Stimulated activated CD8-positive, alpha-beta memory T cell treated with anti-CD3 and anti-CD28 coated beads, Interleukin-4, amount 100 ng/mL, for 24 hours (primary cell): ENCODE measurements around the gene HMGN3.
"Not testable (repeated sequence)": the region's sequence is repeated elsewhere in the genome, so short reads cannot be mapped to it uniquely, and the experiment has no call there.

Experiments
- DNase-seq: peaks from one replicate; pipeline ENCODE4 v3.0.0-alpha.2; 2020; ENCODE audit warnings: low read depth

HMGN3 gene

GRCh38 chr6:79234150-79235022, at the start of gene HMGN3:
HMGN3 (minus strand) TSS chr6:79234682.
- DNase-seq, result peak; percentile 88

GRCh38 chr6:79280756-79281155, 46.3 kb upstream of the HMGN3 start:
- no peak for DNase-seq

DNA sequence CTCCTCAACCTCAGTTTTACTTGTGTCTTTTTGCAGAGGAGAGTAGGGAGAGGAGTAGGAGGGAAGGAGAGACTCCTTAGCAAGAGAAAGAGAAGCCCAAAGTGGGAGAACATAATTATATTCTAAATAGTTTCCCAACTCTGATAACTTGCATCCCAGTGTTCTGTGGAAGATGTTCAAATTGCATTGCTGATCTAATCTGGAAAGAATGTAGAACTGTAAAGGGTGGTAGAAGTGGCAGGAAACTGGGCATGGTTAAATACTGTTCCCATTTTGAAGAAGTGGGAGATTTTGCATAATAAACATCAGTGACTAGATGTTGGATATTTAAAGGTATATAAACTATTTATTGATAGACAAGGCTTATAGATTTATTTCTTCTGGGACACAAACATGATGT, 42.6 kb upstream of the HMGN3 start:
- no peak for DNase-seq

- no peak for DNase-seq
These were observed 35.4 kb upstream of the HMGN3 start for GRCh38 chr6:79269877-79270276.

DNA sequence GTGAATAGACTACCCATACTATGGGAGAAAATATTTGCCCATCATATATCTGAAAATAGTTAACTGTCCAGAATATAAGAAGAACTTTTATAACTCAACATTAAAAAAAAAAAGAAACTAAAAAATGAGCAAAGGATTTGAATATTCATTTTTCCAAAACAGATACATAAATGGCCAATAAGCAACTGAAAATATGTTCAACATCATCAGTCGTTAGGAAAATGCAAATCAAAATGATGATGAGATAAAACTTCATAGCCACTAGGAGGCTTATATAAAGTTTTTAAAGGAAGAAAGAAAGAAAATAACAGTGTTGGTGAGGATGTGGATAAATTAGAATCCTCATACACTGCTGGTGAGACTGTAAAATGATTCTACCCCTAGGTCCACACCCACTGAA, 32.6 kb upstream of the HMGN3 start:
- no peak for DNase-seq

DNA sequence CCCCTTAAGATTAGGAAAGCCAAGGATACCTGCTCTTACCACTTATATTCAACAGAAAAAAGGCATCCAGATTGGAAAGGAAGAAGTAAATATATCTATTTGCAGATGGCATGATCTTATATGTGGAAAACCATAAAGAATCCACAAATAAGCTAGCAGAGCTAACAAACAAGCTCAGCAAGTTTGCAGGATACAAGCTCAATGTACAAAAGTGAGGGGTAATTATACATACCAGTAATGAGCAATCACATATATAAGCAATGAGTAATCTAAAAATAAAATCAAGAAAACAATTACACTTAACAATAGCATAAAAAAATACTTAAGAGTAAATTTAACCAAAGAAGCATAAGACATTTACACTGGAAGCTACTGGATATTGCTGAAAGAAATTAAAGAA, 31.6 kb upstream of the HMGN3 start:
- DNase-seq, result no peak

GRCh38 chr6:79263359-79263758, 28.9 kb upstream of the HMGN3 start:
- no peak for DNase-seq

DNA sequence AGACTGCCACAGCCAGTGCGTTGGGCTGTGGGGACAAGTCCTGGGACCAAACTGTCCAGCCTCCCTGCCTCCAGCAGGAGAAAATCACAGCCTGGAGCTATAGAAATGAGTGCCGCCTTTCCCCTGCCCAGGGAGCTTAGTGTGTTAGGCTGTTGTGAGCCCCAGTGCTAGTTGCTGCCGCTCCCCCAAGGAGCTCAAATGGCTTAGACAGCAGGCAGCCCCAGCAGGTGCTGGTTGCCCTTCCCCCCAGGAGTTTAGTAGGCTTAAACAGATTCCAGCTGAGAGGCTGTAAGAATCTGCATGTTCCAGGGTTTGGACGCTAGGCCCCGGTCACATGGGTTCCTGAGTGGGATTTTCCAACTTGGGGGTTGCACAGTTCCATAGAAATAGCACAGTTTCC, 27.2 kb upstream of the HMGN3 start:
- DNase-seq, result no peak

DNA sequence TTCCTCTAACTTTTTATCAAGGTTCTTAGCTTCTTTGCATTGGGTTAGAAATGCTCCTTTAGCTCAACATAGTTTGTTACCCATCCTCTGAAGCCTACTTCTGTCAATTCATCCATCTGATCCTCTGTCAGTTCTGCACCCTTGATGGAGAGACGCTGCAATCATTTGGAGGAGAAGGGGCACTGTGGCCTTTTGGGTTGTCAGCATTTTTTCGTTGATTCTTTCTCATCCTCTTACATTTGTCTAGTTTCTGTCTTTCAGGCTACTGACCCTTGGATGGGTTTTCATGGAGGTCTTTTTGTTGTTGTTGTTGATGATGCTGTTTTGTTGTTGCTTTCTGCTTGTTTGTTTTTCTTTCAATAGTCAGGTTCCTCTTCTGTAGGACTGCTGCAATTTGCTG, 26.3 kb upstream of the HMGN3 start:
- DNase-seq, result no peak

DNA sequence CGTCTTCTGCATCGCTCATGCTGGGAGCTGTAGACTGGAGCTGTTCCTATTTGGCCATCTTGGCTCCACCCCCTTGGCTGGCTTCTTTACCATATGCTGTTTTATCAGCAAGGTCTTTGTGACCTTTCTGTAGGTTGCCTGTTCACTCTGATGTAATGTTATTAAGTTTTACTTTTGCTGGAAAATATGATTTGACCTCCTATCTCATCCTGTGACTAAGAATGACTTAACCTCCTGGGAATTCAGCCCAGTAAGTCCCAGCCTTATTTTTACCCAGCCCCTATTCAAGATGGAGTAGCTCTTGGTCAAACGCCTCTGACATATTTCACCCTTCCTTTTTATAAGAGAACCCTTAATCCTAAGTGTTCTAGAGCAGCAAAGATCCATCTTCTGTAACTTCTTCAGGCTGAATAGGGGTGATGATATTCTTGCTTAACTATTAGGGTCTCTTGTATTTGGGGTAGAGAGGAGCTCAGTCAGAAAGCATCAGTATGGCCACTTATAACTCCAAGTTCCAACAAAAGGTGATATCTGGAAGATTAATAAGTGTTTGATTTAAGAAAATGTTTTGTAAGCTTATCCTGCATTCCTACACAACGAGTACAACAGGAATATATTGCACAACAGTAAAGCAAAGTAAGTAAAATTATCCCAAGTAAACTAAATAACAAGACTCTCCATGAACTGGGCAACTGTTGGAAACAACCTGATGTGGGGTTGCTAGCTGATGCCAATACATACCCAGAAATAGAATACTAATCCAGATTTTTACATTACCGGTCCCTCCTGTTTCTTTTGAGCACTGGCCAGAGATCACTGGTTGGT, 23.1 kb upstream of the HMGN3 start:
- DNase-seq, result no peak

DNA sequence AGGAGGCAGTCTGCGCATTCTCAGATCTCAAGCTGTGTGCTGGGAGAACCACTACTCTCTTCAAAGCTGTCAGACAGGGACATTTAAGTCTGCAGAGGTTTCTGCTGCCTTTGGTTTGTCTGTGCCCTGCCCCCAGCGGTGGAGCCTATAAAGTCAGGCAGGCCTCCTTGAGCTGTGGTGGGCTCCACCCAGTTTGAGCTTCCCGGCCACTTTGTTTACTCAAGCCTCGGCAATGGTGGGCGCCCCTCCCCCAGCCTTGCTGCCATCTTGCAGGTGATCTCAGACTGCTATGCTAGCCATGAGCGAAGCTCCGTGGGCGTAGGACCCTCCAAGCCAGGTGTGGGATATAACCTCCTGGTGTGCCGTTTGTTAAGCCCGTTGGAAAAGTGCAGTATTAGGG, 22.3 kb upstream of the HMGN3 start:
- not testable (repeated sequence) for DNase-seq

- not testable (repeated sequence) for DNase-seq
These were observed 20.6 kb upstream of the HMGN3 start for GRCh38 chr6:79255086-79255485.

DNA sequence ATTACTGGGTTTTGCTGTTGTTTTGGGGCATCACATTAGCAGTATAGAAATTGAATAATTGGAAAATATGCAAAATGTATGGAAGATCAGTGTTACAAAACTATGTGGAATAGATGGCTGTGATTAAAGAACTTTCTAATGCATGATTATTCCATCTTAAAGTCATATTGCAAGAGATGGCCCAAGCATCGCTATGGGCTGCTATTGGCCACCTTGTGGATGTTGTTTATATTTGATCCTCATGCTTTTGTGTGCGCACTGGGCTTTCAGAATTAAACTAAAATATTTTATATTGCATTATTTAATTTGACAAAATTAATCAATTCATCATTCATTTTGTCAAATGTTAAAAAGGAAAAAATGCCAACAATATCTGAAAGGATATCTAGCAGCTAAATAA, 16.1 kb upstream of the HMGN3 start:
- DNase-seq, result no peak

DNA sequence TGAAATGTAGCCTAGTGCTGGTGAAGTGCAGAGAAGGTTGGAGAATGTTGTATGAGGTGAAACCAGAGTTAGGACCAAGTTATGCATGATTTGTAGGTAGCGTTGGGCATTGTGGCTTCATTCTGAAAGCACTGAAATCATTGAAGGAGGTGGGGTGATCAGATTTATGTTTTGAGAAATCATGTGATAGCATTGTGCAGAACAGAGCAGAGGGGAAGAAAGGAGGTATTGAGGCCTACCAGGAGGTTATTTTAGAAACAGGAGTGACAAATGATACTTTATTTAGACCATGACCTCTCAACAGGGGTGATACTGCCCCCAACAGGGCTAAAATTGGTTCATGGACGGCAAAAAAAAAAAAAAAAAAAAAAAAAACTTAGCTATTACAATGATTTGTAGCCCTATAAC, 15.6 kb upstream of the HMGN3 start:
- DNase-seq, result no peak

DNA sequence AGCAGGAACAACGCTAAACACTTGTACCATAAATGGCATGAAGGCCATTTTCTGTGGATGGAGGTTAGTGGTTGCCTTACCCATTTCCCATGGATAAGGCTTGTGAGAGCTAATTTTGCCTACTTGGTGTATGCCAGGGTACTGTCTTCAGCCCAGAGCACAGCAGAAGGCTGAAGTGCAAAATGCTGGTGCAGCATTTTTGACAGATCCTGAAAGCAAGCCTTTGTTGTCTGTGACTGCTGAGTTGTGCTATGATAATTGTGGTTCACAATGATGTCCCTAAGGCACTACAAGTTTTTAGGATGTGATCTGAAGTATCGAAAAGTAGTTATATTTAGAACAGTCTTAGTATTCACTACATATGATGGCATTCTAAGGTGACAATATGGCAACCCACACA, 14.7 kb upstream of the HMGN3 start:
- DNase-seq, result no peak

GRCh38 chr6:79246891-79247290, 12.4 kb upstream of the HMGN3 start:
- DNase-seq, result no peak

DNA sequence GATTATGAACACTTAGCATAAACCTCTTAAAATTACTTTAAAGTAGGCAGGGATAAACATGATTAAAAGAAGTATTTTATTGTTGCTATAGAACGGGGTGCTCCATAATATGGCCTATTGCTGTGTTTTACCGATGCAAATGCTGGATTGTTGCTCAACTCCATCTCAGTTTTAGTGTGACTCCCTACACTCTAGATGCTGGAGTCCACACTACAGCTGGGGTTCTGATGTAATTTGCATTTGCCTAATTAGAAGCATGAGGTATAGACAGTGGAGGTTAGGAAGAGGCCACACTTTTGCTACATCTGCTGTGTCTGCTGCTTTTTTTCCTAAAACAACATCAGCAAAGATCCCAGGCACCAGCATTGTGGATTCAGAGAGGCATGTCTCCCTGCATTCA, 6.7 kb upstream of the HMGN3 start:
- DNase-seq, result no peak

DNA sequence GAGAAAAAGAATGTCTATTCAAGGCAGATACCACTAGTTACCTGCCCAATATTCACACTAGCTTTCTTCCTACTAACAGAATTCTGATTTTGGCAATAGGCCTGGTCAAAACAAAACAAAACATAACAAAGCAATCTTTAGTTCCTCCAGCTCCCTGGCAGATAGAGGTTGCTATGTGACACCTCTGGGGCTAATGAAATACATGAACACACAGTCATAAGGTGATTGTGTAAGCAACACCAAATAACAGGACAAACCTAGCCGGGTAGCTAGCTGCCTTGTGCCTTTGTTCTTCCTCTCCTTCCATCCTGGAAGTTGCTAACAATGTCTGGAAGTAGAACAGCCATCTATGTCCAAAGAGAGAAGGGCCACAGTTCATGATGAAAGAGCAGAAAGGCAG, 6.0 kb upstream of the HMGN3 start:
- no peak for DNase-seq

DNA sequence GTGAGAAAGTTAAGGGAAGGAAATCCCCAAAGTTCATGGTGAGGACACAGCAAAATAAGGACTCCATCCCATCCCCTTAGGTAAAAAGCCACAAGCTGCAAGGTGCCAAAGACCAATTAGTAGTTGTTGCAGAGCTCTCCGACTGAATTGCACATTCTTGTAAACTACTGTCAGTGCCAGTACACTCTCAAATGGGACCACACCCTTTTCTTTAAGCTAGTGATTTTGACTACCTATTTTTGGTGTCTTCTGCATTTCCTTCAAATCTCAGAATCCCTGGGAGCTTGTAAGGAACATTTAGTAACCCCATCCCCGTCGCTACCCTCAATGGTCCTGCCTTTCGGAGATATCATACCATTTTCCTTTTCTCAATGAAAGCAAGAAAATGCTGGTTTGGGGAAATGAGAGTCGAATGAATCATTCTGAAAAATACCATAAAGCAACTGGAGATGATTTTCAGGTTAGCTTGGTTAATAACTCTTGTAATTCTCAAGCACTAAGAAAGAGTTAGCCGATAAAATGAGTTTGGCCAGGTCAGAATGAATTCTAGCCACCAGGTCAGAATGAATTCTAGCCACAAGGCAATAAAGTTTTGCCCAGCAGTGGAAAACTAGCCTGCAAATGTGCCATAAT, 5.2 kb upstream of the HMGN3 start:
- DNase-seq, result no peak

GRCh38 chr6:79238919-79239318, 4.4 kb upstream of the HMGN3 start:
- DNase-seq, result no peak

- DNase-seq, result no peak
These were observed 2.2 kb upstream of the HMGN3 start for GRCh38 chr6:79236711-79237110.

DNA sequence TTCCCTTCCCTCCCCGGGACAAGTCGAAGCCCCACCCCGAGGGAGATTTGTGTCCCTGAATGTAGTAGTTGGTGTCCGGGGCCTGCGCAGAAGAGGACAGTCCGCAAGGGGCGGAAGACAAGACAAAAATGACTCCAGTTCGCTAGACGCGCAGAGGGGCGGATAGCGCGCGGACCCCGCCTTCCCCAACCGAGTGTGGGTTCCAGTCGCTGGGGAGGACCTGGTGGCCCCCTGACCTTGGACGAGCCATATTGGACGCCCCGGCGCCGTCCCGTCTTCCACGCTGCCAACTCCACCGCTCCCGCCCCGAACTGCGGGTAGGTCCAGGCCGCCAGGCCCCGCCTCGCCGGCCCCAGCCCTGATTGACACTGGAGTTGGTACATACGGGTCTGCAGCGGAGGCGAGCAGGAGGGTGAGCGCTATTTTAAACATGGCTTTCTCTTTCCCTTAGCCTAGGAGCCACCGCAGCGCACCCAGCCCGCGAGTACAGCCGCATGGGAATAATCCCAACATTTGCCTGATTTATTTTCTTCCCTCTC, 802 bp downstream of the HMGN3 start:
- DNase-seq, result peak; percentile 67
